ENCODE data around the gene CTNND2. TPM values are rescaled to one million over a fixed set of nuclear protein-coding genes. Genes with fewer than 3 reads are reported as not detected.

CTNND2 gene
- total RNA-seq, 2 experiments from 2014 or later: 0.20 TPM; not detected in 1

DNA sequence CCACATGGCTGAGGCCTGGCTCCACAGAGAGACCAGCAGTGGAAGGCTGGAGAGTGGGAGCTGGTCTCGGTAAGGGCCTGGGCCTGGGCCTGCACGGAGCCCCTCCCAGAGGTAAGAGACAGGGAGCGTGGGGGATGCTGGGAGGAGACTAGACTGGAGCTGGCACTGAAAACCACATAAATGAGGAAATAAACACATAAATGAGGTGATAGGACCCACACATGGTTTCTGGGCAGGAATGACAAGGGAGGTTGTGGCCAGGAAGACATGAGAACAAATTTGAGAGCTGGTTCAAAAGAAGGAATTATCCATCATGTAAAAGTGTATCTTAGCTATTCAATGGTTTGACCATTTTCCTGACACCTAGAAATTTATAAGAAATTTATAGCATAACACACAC lies 691.5 kb downstream of the CTNND2 start:
- Mint-ChIP-seq H3K4me3 (no peak overlapping the region), H3K9me3 (no peaks in the 10 kb centered on the region), H3K27ac (no peak overlapping the region), H3K36me3 (ENCODE audit: low read depth) (no peaks in the 10 kb centered on the region), H3K4me1 (ENCODE audit: low read depth) (no peaks in the 10 kb centered on the region), H3K27me3 (no peaks in the 10 kb centered on the region)
- no peaks in the 10 kb centered on the region for H3K27me3 ChIP-seq (ENCODE audit: control insufficient read depth in 1 of 2, insufficient read depth in 2 of 2, low read length in 2 of 2)
- no peak overlapping the region for H3K27ac ChIP-seq (ENCODE audit: low read depth in 1 of 2, low read length in 2 of 2)
- TF ChIP-seq, protein P1, sequence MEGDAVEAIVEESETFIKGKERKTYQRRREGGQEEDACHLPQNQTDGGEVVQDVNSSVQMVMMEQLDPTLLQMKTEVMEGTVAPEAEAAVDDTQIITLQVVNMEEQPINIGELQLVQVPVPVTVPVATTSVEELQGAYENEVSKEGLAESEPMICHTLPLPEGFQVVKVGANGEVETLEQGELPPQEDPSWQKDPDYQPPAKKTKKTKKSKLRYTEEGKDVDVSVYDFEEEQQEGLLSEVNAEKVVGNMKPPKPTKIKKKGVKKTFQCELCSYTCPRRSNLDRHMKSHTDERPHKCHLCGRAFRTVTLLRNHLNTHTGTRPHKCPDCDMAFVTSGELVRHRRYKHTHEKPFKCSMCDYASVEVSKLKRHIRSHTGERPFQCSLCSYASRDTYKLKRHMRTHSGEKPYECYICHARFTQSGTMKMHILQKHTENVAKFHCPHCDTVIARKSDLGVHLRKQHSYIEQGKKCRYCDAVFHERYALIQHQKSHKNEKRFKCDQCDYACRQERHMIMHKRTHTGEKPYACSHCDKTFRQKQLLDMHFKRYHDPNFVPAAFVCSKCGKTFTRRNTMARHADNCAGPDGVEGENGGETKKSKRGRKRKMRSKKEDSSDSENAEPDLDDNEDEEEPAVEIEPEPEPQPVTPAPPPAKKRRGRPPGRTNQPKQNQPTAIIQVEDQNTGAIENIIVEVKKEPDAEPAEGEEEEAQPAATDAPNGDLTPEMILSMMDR (IDR thresholded peaks at IDR 0.05): no peak
- ATAC-seq (ENCODE audit: poor library complexity) (no peak), DNase-seq (no peak)
- no peaks in the 10 kb centered on the region for H3K36me3 ChIP-seq (ENCODE audit: insufficient read depth, low read length)
- ChIA-PET POLR2A (no interaction called here), CTCF (no interaction called here)
- intact Hi-C loops (cut with DNase I, micrococcal nuclease): no loop called here
- no peaks in the 10 kb centered on the region for H3K4me1 ChIP-seq (ENCODE audit: insufficient read depth, low read length)
- peaks cover 0 to 3% of the 10 kb centered on the region in 2 experiments for H3K9me3 ChIP-seq (ENCODE audit: control insufficient read depth in 1 of 2, insufficient read depth in 1 of 2, low read length in 2 of 2)
- H3K4me3 ChIP-seq (ENCODE audit: low read length): no peak overlapping the region

DNA sequence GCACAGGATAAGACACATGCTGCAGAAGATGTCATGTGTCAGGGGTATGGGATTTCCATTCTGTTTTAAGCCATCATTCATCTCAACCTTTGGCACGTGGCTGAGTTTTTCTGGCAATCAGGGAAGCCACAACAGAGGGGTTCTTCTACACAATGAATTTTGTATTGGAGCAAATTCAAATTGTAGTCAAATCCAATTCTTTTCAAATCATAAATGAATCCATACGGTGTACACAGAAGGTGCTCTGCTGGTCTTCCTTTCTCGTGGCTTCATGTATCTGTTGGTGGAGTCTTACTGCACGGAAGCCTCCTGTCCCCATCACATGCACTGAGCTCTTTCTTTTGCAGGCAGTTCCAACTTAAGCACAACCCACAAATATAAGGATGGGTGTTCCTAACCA lies 706.5 kb downstream of the CTNND2 start:
- no peaks in the 10 kb centered on the region for H3K9me3 ChIP-seq (ENCODE audit: control insufficient read depth in 1 of 2, insufficient read depth in 1 of 2, low read length in 2 of 2)
- no peaks in the 10 kb centered on the region for H3K4me1 Mint-ChIP-seq (ENCODE audit: low read depth)
- H3K27me3 ChIP-seq (ENCODE audit: control insufficient read depth in 1 of 2, insufficient read depth in 2 of 2, low read length in 2 of 2): no peaks in the 10 kb centered on the region
- intact Hi-C loops (cut with DNase I, micrococcal nuclease): no loop called here
- TF ChIP-seq, protein P1 (IDR thresholded peaks at IDR 0.05): no peak
- no peak overlapping the region for H3K27ac Mint-ChIP-seq
- H3K36me3 ChIP-seq (ENCODE audit: insufficient read depth, low read length): no peaks in the 10 kb centered on the region
- ChIA-PET CTCF (no interaction called here), POLR2A (no interaction called here)
- H3K4me1 ChIP-seq (ENCODE audit: insufficient read depth, low read length): no peaks in the 10 kb centered on the region
- H3K4me3 Mint-ChIP-seq: no peak overlapping the region
- no peaks in the 10 kb centered on the region for H3K9me3 Mint-ChIP-seq
- no peak overlapping the region for H3K27ac ChIP-seq (ENCODE audit: low read depth in 1 of 2, low read length in 2 of 2)
- H3K27me3 Mint-ChIP-seq: no peaks in the 10 kb centered on the region
- H3K36me3 Mint-ChIP-seq (ENCODE audit: low read depth): no peaks in the 10 kb centered on the region
- H3K4me3 ChIP-seq (ENCODE audit: low read length): no peak overlapping the region
- DNase-seq (no peak), ATAC-seq (ENCODE audit: poor library complexity) (no peak)

DNA sequence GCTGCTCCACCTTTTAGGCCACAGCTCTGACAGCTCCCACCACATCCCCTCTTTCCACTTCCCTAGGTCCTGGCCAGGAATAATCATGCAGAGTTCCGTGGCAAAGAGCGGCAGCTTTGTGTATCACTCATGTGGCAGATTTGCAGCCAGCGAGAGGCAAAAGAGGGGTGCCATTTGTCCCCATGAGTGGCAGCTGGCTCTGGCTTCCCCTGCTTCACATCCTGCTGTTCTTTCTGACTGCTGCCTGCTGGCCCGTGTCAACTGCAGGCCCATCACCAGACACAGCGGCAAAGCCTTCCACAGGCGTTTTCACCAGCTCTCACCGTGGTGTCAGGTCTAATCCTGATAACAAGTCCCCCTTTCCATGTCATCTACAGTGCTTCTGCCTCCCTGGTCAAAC lies 712.6 kb downstream of the CTNND2 start:
- TF ChIP-seq, protein P1 (IDR thresholded peaks at IDR 0.05): no peak
- H3K9me3 ChIP-seq (ENCODE audit: control insufficient read depth in 1 of 2, insufficient read depth in 1 of 2, low read length in 2 of 2): no peaks in the 10 kb centered on the region
- Mint-ChIP-seq H3K27me3 (no peaks in the 10 kb centered on the region), H3K4me3 (no peak overlapping the region), H3K9me3 (peaks cover 3% of the 10 kb centered on the region), H3K36me3 (ENCODE audit: low read depth) (no peaks in the 10 kb centered on the region), H3K4me1 (ENCODE audit: low read depth) (no peaks in the 10 kb centered on the region), H3K27ac (no peak overlapping the region)
- H3K27me3 ChIP-seq (ENCODE audit: control insufficient read depth in 1 of 2, insufficient read depth in 2 of 2, low read length in 2 of 2): no peaks in the 10 kb centered on the region
- DNase-seq (no peak), ATAC-seq (ENCODE audit: poor library complexity) (no peak)
- no peaks in the 10 kb centered on the region for H3K4me1 ChIP-seq (ENCODE audit: insufficient read depth, low read length)
- intact Hi-C loops (cut with DNase I, micrococcal nuclease): no loop called here
- ChIA-PET CTCF (no interaction called here), POLR2A (no interaction called here)
- H3K36me3 ChIP-seq (ENCODE audit: insufficient read depth, low read length): no peaks in the 10 kb centered on the region
- H3K4me3 ChIP-seq (ENCODE audit: low read length): no peak overlapping the region
- no peak overlapping the region for H3K27ac ChIP-seq (ENCODE audit: low read depth in 1 of 2, low read length in 2 of 2)

Measured in CD4-positive, alpha-beta T cell (primary cell).